ENCODE results near the gene PWWP2B. TPM values are rescaled to one million over a fixed set of nuclear protein-coding genes. Genes with fewer than 3 reads are reported as not detected.
"Not testable (repeated sequence)": the region's sequence is repeated elsewhere in the genome, so short reads cannot be mapped to it uniquely, and the experiment has no call there.

The PWWP2B gene
- total RNA-seq, 1 experiment from 2014 or later, result 10.0 TPM

DNA sequence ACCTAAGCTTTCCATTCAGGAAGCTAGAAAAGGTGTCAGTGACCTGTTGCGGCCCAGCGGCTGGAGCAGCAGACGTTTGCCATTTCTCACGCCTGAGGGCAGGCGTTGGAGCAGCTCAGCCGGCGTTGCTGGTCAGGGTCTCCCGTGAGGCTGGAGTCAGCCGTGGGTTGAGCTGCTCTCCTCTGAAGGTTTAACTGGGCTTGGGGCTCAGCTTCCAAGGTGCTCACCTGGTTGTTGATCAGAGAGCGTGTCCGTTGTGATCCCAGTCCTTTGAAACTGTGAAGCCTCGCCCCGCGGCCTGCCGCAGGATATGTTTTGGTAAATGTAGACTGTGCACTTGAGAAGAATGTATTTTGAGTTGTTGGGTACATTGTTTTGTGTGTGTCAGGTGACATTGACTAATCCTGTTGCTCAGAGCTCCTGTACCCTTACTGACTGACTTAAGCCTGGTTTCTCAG is 20.6 kb upstream of the PWWP2B start:
- H3K36me3 Mint-ChIP-seq (ENCODE audit: insufficient read depth, unreplicated experiment), result peaks cover 6% of the 10 kb centered on the region

GRCh38 chr10:132377326-132377725 is 19.7 kb upstream of the PWWP2B start:
- Mint-ChIP-seq H3K27me3 (ENCODE audit: insufficient read depth, unreplicated experiment) (peaks cover 26% of the 10 kb centered on the region), H3K4me1 (ENCODE audit: insufficient read depth, unreplicated experiment) (peaks cover 6% of the 10 kb centered on the region), H3K36me3 (ENCODE audit: insufficient read depth, unreplicated experiment) (peaks cover 6% of the 10 kb centered on the region), H3K9me3 (ENCODE audit: unreplicated experiment) (no peaks in the 10 kb centered on the region), H3K27ac (ENCODE audit: low read depth, unreplicated experiment) (no peak overlapping the region), H3K4me3 (ENCODE audit: unreplicated experiment) (no peak overlapping the region)
- ChIA-PET POLR2A (no interaction called here), CTCF (interaction anchor here (0.5 to 1.5 kb wide), 2 partner anchors 77 to 153 kb away, joined by 3 to 4 read pairs; no protein-coding TSS in a partner anchor)
- DNase-seq (ENCODE audit: unreplicated experiment), result no peak
- intact Hi-C loops (cut with micrococcal nuclease), result no loop called here
- no TSS peak for BruUV-seq (replicated peaks)
- TF ChIP-seq, protein P1, sequence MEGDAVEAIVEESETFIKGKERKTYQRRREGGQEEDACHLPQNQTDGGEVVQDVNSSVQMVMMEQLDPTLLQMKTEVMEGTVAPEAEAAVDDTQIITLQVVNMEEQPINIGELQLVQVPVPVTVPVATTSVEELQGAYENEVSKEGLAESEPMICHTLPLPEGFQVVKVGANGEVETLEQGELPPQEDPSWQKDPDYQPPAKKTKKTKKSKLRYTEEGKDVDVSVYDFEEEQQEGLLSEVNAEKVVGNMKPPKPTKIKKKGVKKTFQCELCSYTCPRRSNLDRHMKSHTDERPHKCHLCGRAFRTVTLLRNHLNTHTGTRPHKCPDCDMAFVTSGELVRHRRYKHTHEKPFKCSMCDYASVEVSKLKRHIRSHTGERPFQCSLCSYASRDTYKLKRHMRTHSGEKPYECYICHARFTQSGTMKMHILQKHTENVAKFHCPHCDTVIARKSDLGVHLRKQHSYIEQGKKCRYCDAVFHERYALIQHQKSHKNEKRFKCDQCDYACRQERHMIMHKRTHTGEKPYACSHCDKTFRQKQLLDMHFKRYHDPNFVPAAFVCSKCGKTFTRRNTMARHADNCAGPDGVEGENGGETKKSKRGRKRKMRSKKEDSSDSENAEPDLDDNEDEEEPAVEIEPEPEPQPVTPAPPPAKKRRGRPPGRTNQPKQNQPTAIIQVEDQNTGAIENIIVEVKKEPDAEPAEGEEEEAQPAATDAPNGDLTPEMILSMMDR (IDR thresholded peaks at IDR 0.05; ENCODE audit: unreplicated experiment), result no peak

More for the DNA sequence above, 20.6 kb upstream of the PWWP2B start:
- POLR2A ChIA-PET, result no interaction called here
- intact Hi-C loops (cut with micrococcal nuclease), result no loop called here
- no peaks in the 10 kb centered on the region for H3K9me3 Mint-ChIP-seq (ENCODE audit: unreplicated experiment)
- no TSS peak for BruUV-seq (replicated peaks)
- no peak overlapping the region for H3K4me3 Mint-ChIP-seq (ENCODE audit: unreplicated experiment)
- TF ChIP-seq, protein P1 (IDR thresholded peaks at IDR 0.05; ENCODE audit: unreplicated experiment), result no peak
- CTCF ChIA-PET, result interaction anchor here (0.6 to 1.5 kb wide), 2 partner anchors 36 to 77 kb away, joined by 3 to 4 read pairs; no protein-coding TSS in a partner anchor
- no peak overlapping the region for H3K27ac Mint-ChIP-seq (ENCODE audit: low read depth, unreplicated experiment)
- no peak for DNase-seq (ENCODE audit: unreplicated experiment)
- H3K27me3 Mint-ChIP-seq (ENCODE audit: insufficient read depth, unreplicated experiment), result peaks cover 35% of the 10 kb centered on the region
- H3K4me1 Mint-ChIP-seq (ENCODE audit: insufficient read depth, unreplicated experiment), result peaks cover 6% of the 10 kb centered on the region

DNA sequence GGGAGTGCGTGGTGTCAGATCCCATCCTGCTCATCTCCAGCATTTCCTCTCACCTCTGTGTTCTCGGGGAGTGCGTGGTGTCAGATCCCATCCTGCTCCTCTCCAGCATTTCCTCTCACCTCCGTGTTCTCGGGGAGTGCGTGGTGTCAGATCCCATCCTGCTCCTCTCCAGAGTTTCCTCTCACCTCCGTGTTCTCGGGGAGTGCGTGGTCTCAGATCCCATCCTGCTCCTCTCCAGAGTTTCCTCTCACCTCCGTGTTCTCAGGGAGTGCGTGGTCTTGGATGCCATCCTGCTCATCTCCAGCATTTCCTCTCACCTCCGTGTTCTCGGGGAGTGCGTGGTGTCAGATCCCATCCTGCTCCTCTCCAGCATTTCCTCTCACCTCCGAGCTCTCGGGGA is 18.0 kb upstream of the PWWP2B start:
- H3K9me3 Mint-ChIP-seq (ENCODE audit: unreplicated experiment); BruUV-seq (replicated peaks); H3K4me3 Mint-ChIP-seq (ENCODE audit: unreplicated experiment); intact Hi-C loops (cut with micrococcal nuclease); CTCF ChIA-PET; POLR2A ChIA-PET; H3K36me3 Mint-ChIP-seq (ENCODE audit: insufficient read depth, unreplicated experiment); DNase-seq (ENCODE audit: unreplicated experiment); H3K27ac Mint-ChIP-seq (ENCODE audit: low read depth, unreplicated experiment); H3K4me1 Mint-ChIP-seq (ENCODE audit: insufficient read depth, unreplicated experiment): not testable (repeated sequence)
- peaks cover 12% of the 10 kb centered on the region for H3K27me3 Mint-ChIP-seq (ENCODE audit: insufficient read depth, unreplicated experiment)

DNA sequence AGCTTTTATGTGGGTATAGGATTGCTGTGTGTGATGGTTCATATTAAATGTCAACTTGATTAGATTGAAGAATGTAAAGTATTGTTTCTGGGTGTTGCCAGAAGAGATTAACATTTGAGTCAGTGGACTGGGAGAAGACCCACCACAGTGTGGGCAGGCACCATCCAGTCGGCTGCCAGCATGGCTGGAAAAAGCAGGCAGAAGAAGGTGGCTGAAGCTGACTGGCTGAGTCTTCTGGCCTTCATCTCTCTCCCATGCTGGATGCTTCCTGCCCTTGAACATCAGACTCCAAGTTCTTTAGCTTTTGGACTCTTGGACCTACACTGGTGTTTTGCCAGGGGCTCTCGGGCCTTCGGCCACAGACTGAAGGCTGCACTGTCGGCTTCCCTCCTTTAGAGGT is 16.0 kb upstream of the PWWP2B start:
- BruUV-seq (replicated peaks); intact Hi-C loops (cut with micrococcal nuclease); H3K4me1 Mint-ChIP-seq (ENCODE audit: insufficient read depth, unreplicated experiment); H3K9me3 Mint-ChIP-seq (ENCODE audit: unreplicated experiment); POLR2A ChIA-PET; H3K4me3 Mint-ChIP-seq (ENCODE audit: unreplicated experiment); H3K36me3 Mint-ChIP-seq (ENCODE audit: insufficient read depth, unreplicated experiment); H3K27ac Mint-ChIP-seq (ENCODE audit: low read depth, unreplicated experiment); DNase-seq (ENCODE audit: unreplicated experiment): not testable (repeated sequence)
- peaks cover 12% of the 10 kb centered on the region for H3K27me3 Mint-ChIP-seq (ENCODE audit: insufficient read depth, unreplicated experiment)
- CTCF ChIA-PET, result interaction anchor here (0.7 to 1.6 kb wide), 6 partner anchors 56 to 480 kb away, joined by 3 to 8 read pairs (median 4); no protein-coding TSS in a partner anchor

DNA sequence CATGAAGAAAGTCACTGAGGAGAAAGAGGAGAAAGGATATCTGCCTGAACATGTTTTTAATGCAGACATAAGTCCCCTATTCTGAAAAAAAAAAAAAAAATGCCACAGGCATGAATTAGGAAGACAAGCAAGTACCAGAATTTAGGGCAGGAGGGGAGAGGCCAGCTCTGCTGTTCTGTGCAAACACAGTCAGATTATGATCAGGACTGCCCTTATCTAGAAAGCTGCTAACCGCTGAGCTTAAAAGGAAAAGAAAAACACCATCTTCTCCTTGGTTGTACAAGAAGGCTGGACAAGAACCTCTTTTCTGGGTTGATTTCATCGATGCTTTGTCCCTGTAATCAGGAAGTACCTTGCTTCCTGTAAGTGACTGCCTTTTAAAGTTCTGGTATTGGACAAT is 15.3 kb upstream of the PWWP2B start:
- Mint-ChIP-seq H3K4me3 (ENCODE audit: unreplicated experiment) (no peak overlapping the region), H3K27ac (ENCODE audit: low read depth, unreplicated experiment) (no peak overlapping the region), H3K4me1 (ENCODE audit: insufficient read depth, unreplicated experiment) (peaks cover 4% of the 10 kb centered on the region), H3K27me3 (ENCODE audit: insufficient read depth, unreplicated experiment) (peaks cover 12% of the 10 kb centered on the region), H3K9me3 (ENCODE audit: unreplicated experiment) (no peaks in the 10 kb centered on the region), H3K36me3 (ENCODE audit: insufficient read depth, unreplicated experiment) (no peaks in the 10 kb centered on the region)
- DNase-seq (ENCODE audit: unreplicated experiment), result no peak
- TF ChIP-seq, protein P1 (IDR thresholded peaks at IDR 0.05; ENCODE audit: unreplicated experiment), result no peak
- POLR2A ChIA-PET, result no interaction called here
- CTCF ChIA-PET, result interaction anchor here (0.6 to 1.6 kb wide), 6 partner anchors 37 to 480 kb away, joined by 3 to 8 read pairs (median 3); no protein-coding TSS in a partner anchor
- intact Hi-C loops (cut with micrococcal nuclease), result no loop called here
- no TSS peak for BruUV-seq (replicated peaks)

Data from MCF 10A (cell line).